ENCODE data around the gene CPLANE1. TPM values are rescaled to one million over a fixed set of nuclear protein-coding genes. Genes with fewer than 3 reads are reported as not detected.
"Not testable (repeated sequence)": the region's sequence is repeated elsewhere in the genome, so short reads cannot be mapped to it uniquely, and the experiment has no call there.

CPLANE1 gene
- total and polyA plus RNA-seq, 2 of the 4 experiments (the other 2 are of a cell fraction) = 4.4 to 17.9 TPM

- WGBS, 2 experiments (ENCODE audit: extremely low coverage in 2 of 2, insufficient read length in 1 of 2) = 83% methylated on average over 1 of the region's 2 CpGs; no CpG with 5 or more reads in 1 of the 2 experiments
- H3K4me2 ChIP-seq (ENCODE audit: low read depth, low read length) = no peak overlapping the region
- H2AK5ac ChIP-seq (ENCODE audit: low read depth, low read length) = no peak overlapping the region
- H3K27me3 ChIP-seq (ENCODE audit: control insufficient read depth, insufficient read depth, low read length) = no peaks in the 10 kb centered on the region
- H4K20me1 ChIP-seq (ENCODE audit: insufficient read depth, low read length) = no peaks in the 10 kb centered on the region
- no peaks in the 10 kb centered on the region for H3K79me1 ChIP-seq (ENCODE audit: low read depth in 1 of 2, low read length in 2 of 2)
- H4K8ac ChIP-seq (ENCODE audit: low read depth in 2 of 2, low read length in 2 of 2) = no peak overlapping the region
- no peak overlapping the region for H2BK5ac ChIP-seq (ENCODE audit: low read depth, low read length, poor library complexity, severe bottlenecking)
- peaks cover 15% of the 10 kb centered on the region for H3K36me3 ChIP-seq (ENCODE audit: control insufficient read depth, insufficient read depth, low read length)
- H2AK9ac ChIP-seq (replicated peaks; ENCODE audit: low read depth, low read length, poor library complexity) = no peak overlapping the region
- BruUV-seq (replicated peaks) = no TSS peak
- ATAC-seq (ENCODE audit: low read depth) (no peak), DNase-seq (no peak)
- no peak overlapping the region for H2BK15ac ChIP-seq (ENCODE audit: low read depth, low read length)
- no peak overlapping the region for H3K18ac ChIP-seq (ENCODE audit: low read depth, low read length)
- dilution Hi-C loops (cut with HindIII; ENCODE audit: low sequenced_read_pairs, unreplicated experiment) (no loop called here), in situ Hi-C loops (cut with MboI; ENCODE audit: low sequenced_read_pairs) (no loop called here), intact Hi-C loops (cut with micrococcal nuclease) (no loop called here)
- no peak overlapping the region for H4K91ac ChIP-seq (ENCODE audit: insufficient read depth, low read depth, low read length)
- H3K9me1 ChIP-seq (ENCODE audit: insufficient read depth, low read length) = 0 out of 2 replicates have a peak, but pooled peaks cover 3% of the 10 kb centered on the region
- no peak overlapping the region for H4K5ac ChIP-seq (ENCODE audit: low read depth, low read length)
- no peak overlapping the region for H2AFZ ChIP-seq (replicated peaks; ENCODE audit: low read length, poor library complexity)
- H3K4me3 ChIP-seq (ENCODE audit: insufficient read depth, low read depth, low read length) = no peak overlapping the region
- TF ChIP-seq SMC3 (IDR thresholded peaks at IDR 0.05; ENCODE audit: low read depth, low read length) = no peak
- no peak for TF ChIP-seq MAZ (IDR thresholded peaks at IDR 0.05; ENCODE audit: borderline replicate concordance, low read depth, low read length)
- H3K14ac ChIP-seq (replicated peaks; ENCODE audit: low read depth, low read length) = no peak overlapping the region
- H3K56ac ChIP-seq (ENCODE audit: extremely low read depth, insufficient read depth, low read length) = no peak overlapping the region
- H2BK120ac ChIP-seq (ENCODE audit: low read depth, low read length) = no peak overlapping the region
- ChIA-PET POLR2A (ENCODE audit: unreplicated experiment) (no interaction called here), CTCF (no interaction called here)
- peaks cover 3% of the 10 kb centered on the region; the same call in 1 of the 2 replicates for H3K9me3 ChIP-seq (ENCODE audit: control insufficient read depth, insufficient read depth, low read length)
- H3K4ac ChIP-seq (ENCODE audit: low read depth, low read length) = no peak overlapping the region
- no peak overlapping the region for H2BK20ac ChIP-seq (ENCODE audit: low read depth, low read length)
- no peak overlapping the region for H3K27ac ChIP-seq (ENCODE audit: insufficient read depth, low read length)
- peaks cover 7% of the 10 kb centered on the region; the same call in 1 of the 2 replicates for H3K4me1 ChIP-seq (ENCODE audit: control insufficient read depth, insufficient read depth, low read length)
- no peak overlapping the region for H3K23ac ChIP-seq (ENCODE audit: low read depth, low read length)
- H3K9ac ChIP-seq (ENCODE audit: low read depth, low read length) = no peak overlapping the region
Observed at GRCh38 chr5:37136694-37137093, 112.5 kb downstream of the CPLANE1 start.

DNA sequence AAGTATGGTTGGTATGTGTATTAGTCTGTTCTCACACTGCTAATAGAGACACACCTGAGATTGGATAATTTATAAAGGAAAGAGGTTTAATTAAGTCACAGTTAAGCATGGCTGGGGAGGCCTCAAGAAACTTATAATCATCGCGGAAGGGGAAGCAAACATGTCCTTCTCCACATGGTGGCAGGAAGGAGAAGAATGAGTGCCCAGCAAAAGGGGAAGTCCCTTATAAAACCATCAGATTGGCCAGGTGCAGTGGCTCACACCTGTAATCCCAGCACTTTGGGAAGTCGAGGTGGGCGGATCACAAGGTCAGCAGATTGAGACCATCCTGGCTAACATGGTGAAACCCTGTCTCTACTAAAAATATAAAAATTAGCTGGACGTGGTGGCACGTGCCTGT lies 113.9 kb downstream of the CPLANE1 start:
- H4K91ac ChIP-seq (ENCODE audit: insufficient read depth, low read depth, low read length); dilution Hi-C loops (cut with HindIII; ENCODE audit: low sequenced_read_pairs, unreplicated experiment); ATAC-seq (ENCODE audit: low read depth): not testable (repeated sequence)

More for the DNA sequence above, 113.9 kb downstream of the CPLANE1 start:
- H3K4me2 ChIP-seq (ENCODE audit: low read depth, low read length); H3K27me3 ChIP-seq (ENCODE audit: control insufficient read depth, insufficient read depth, low read length); H3K4ac ChIP-seq (ENCODE audit: low read depth, low read length); H2AK9ac ChIP-seq (replicated peaks; ENCODE audit: low read depth, low read length, poor library complexity); BruUV-seq (replicated peaks); in situ Hi-C loops (cut with MboI; ENCODE audit: low sequenced_read_pairs); H2AK5ac ChIP-seq (ENCODE audit: low read depth, low read length); H3K4me1 ChIP-seq (ENCODE audit: control insufficient read depth, insufficient read depth, low read length); H2BK15ac ChIP-seq (ENCODE audit: low read depth, low read length); DNase-seq; H2BK20ac ChIP-seq (ENCODE audit: low read depth, low read length); H3K79me1 ChIP-seq (ENCODE audit: low read depth in 1 of 2, low read length in 2 of 2); H3K9me3 ChIP-seq (ENCODE audit: control insufficient read depth, insufficient read depth, low read length); H3K18ac ChIP-seq (ENCODE audit: low read depth, low read length); H2AFZ ChIP-seq (replicated peaks; ENCODE audit: low read length, poor library complexity); H3K9me1 ChIP-seq (ENCODE audit: insufficient read depth, low read length); H3K4me3 ChIP-seq (ENCODE audit: insufficient read depth, low read depth, low read length); POLR2A ChIA-PET (ENCODE audit: unreplicated experiment); H3K14ac ChIP-seq (replicated peaks; ENCODE audit: low read depth, low read length); intact Hi-C loops (cut with micrococcal nuclease); H3K27ac ChIP-seq (ENCODE audit: insufficient read depth, low read length); H3K9ac ChIP-seq (ENCODE audit: low read depth, low read length); H4K5ac ChIP-seq (ENCODE audit: low read depth, low read length); H4K8ac ChIP-seq (ENCODE audit: low read depth in 2 of 2, low read length in 2 of 2); H2BK120ac ChIP-seq (ENCODE audit: low read depth, low read length); H3K56ac ChIP-seq (ENCODE audit: extremely low read depth, insufficient read depth, low read length); H2BK5ac ChIP-seq (ENCODE audit: low read depth, low read length, poor library complexity, severe bottlenecking); H4K20me1 ChIP-seq (ENCODE audit: insufficient read depth, low read length); H3K23ac ChIP-seq (ENCODE audit: low read depth, low read length); CTCF ChIA-PET: not testable (repeated sequence)
- WGBS, 2 experiments (ENCODE audit: extremely low coverage in 2 of 2, insufficient read length in 1 of 2) = no CpG with 5 or more reads among the region's 6 CpGs
- H3K36me3 ChIP-seq (ENCODE audit: control insufficient read depth, insufficient read depth, low read length) = peaks cover 15% of the 10 kb centered on the region
